ENCODE results near the gene ACP1.

ACP1 gene

DNA sequence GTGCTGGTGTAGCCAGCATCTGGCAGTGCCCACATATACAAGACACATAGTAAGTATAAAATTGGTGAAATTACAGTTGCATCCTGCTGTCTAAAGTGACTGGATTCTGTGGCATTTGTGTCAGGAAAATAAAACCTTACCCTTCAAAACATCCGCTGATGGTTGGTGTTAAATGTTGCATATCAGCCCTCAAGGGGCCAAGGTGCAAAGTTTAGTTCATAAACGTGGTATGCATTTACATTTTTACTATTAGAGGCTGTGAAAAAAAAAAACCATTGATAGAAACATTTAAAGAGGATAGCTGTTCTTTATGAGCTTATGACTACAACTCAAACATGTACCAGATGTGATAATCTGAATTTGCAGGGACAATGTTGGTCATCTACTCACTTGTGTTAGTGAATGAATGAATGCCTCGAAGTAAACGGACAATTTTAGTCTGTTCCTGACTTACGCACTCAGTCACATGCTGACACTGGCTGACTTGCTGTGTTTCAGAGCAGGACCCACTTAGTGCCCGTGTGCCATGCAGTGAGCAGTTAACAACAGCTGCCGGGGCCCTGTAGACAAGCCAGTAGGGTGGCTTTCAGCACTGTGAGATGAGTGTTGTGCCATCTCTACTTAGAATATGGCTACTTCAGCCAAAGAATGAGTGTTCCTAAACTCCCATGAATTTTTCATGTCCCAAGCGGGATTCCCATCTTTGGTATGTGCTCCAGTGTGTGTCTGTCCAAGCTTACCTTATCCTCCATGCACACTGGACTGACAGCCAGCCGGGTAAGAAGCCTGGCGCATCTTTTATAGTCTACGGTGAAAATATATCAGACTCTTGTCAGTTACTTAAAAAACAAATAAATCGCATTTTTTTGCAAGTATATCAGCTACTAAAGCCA, 17.9 kb downstream of the ACP1 start:
- DNase-seq, result no peak

GRCh38 chr2:283996-284794, 19.4 kb downstream of the ACP1 start:
- DNase-seq, result no peak

DNA sequence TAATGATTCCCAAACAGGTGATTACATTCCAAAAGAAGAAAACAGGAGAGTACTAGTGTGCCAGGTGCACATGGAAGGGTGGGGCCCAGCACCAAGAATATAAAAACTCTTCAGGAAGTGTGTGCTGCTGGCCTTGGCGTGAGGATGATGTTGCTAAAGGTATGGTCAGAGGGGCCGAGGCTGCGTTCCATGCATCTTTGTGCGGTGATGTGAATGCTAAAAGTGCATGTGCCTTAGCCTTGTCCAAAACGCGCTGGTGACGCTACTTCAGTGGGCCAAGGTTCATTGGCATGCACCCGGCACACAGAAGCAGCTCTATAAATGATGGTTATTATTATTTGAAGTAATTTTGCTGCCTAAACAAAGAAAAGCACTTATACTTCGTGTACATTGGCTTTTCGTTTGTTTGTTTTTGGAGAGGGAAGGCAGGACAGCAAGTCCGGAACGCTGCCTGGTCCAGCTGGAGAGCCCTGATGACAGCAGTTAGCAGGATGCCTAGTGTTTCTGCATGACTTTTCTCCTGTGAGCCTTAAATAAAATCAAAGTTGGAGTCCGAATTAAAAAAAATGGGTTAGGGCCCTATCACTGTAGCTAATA, 20.2 kb downstream of the ACP1 start:
- no peak for DNase-seq

DNA sequence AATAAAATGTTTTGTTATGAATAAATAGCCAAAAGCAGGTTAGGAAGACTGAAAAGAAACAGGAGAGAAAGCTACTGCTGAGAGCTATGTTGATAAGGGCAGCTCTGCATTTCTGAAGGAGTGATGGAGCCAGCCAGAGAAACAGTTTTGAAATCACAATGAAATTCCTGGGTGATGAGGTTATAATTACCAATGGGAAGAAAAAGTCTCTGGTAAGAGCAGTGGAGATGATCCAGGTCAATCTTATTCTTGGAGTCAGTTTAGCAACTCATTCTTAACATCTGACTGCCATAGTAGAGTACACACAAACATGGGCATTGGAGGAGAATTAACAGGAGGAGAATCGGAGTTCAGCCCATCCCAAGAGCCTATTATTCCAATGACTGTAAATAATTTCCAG, 20.8 kb downstream of the ACP1 start:
- no peak for DNase-seq

GRCh38 chr2:286035-286434, 21.3 kb downstream of the ACP1 start:
- no peak for DNase-seq

- DNase-seq, result no peak
These were observed 22.1 kb downstream of the ACP1 start for GRCh38 chr2:286774-287392.

- DNase-seq, result no peak
These were observed 22.7 kb downstream of the ACP1 start for GRCh38 chr2:287471-287885.

GRCh38 chr2:287911-288757, 23.4 kb downstream of the ACP1 start, which contains the start of gene ALKAL2:
TSS of gene ALKAL2 (minus strand) at chr2:288091. CDS start at chr2:287835, 256 bp downstream.
- no peak for DNase-seq

DNA sequence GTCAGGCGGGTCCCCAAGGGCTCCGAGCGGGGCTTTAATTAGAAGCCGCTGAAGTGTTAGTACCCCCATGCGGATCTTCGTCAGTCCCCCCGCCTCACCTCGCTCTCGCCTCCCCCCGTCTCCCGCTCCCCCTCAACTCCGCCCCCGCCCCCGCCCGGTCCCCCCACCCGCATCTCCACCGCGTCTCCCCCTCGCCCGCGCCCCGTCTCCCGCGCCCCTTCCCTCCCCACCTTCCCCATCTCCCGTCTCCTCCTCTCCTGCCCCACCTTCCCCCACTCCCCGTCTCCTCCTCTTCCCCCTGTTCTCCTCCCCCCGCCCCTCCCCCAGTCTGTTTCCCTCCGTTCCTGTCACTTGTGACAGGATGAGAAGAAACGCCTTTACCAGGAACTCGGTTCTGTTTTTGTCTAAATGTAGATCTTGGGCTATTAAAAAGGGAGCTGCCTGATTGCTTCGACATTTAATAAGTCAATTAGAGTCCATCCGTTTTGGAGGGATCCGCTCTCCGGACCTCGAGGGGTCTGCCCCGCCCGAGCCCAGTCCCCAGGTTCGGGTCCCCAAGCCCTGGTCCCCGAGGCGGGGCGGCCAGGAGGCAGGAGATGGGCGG, 24.1 kb downstream of the ACP1 start:
- no peak for DNase-seq

- no peak for DNase-seq
These were observed 24.8 kb downstream of the ACP1 start for GRCh38 chr2:289362-290089.

- no peak for DNase-seq
These were observed 25.5 kb downstream of the ACP1 start for GRCh38 chr2:290090-290722.

DNA sequence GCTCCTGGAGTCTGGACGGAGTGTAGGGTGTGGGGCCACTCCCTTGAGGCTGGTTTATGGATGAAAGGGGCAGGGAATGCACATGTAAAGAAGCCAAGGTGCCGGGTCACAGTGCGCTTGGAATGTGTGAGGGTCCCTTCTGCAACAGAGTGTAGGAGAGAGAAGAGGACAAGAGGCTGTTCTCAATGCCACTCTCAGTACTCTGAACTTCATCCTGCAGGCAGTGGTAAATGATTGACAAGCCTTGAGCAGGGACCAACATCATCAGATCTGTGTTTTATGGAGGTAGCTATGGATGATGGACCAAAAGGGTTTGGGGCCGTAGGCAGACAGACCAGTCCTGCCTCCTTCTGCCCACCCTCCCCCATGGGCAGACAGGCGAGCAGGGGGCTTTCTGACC, 30.3 kb downstream of the ACP1 start:
- DNase-seq, result no peak

DNA sequence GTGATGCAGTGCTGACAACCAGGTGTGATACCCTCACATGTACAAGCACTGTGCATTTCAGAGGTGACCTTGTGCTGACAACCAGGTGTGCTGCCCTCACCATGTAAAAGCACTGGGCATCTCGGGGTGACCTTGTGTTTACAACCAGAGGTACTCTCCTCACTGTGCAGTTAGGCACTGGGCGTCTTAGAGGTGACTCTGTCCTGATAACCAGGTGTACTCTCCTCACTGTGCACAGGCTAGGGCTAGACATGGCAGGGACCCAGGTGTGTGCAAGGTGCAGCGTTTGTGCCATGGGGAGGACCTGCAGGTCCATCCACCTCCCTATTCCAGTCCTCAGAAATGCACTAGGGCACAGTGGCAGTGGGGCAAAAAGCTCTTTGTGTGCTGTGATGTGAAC, 31.6 kb downstream of the ACP1 start:
- DNase-seq, result no peak

GRCh38 chr2:305366-305765, 40.6 kb downstream of the ACP1 start:
- DNase-seq, result no peak

- no peak for DNase-seq
These were observed 44.6 kb downstream of the ACP1 start for GRCh38 chr2:309148-309953.

- no peak for DNase-seq
These were observed 45.3 kb downstream of the ACP1 start for GRCh38 chr2:309954-310510.

GRCh38 chr2:310994-311393, 46.2 kb downstream of the ACP1 start:
- DNase-seq, result no peak

DNA sequence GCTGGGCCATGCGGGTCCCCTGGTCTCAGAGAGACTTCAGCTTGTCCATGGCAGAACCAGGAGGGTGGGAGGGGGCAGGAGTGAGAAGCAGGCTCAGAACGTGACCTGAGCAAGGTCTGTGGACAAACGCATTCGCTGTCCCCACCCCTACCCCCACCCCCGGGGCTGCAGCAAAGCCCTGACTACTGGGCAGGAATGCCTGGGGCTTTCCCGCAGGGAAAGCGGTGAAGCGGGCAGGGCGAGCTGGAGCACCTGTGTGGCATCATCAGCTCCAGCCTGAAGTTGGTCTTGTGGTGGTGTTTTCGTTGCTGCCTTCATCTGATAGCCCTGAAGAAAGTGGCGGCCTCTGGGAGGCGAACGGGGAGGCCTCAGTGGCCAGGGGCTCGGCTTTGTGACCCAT, 49.2 kb downstream of the ACP1 start:
- no peak for DNase-seq
